Measurements from ENCODE around the gene MRPS12. TPM values are rescaled to one million over a fixed set of nuclear protein-coding genes. Genes with fewer than 3 reads are reported as not detected.

The MRPS12 gene
- total RNA-seq, 4 donors from 2014 or later, result 29.8 to 56.1 (median 35.6) TPM

Other genes starting within 250 kb of the MRPS12 start
- 10 to 100 TPM in 1 of 4 donors, 1 to 10 TPM in 3; 5.8 to 56.8 (median 6.4) TPM for gene CAPN12, start 186.5 kb upstream of the MRPS12 start, total RNA-seq
- gene LGALS7, start 157.4 kb upstream of the MRPS12 start, total RNA-seq, result not detected
- not detected for gene LGALS7B, start 141.7 kb upstream of the MRPS12 start, total RNA-seq
- 1,000 to 10,000 TPM; 1,215 to 4,170 (median 2,579) TPM for gene LGALS4, start 118.0 kb upstream of the MRPS12 start, total RNA-seq
- 100 to 1,000 TPM; 138 to 276 (median 156) TPM for gene ECH1, start 99.2 kb upstream of the MRPS12 start, total RNA-seq
- 100 to 1,000 TPM; 149 to 229 (median 186) TPM for gene HNRNPL, start 81.0 kb upstream of the MRPS12 start, total RNA-seq
- 10 to 100 TPM in 1 of 4 donors, 1 to 10 TPM in 3; 4.6 to 22.3 (median 7.2) TPM for gene RINL, start 52.7 kb upstream of the MRPS12 start, total RNA-seq
- gene SIRT2, start 31.3 kb upstream of the MRPS12 start, total RNA-seq, result 10 to 100 TPM; 40.4 to 90.9 (median 78.6) TPM
- gene NFKBIB, start 31.0 kb upstream of the MRPS12 start, total RNA-seq, result 10 to 100 TPM; 12.4 to 27.7 (median 22.8) TPM
- 1 to 10 TPM in 2 of 4 donors, not detected in 2; 1.4 to 1.5 TPM for gene CCER2, start 18.8 kb upstream of the MRPS12 start, total RNA-seq
- 100 to 1,000 TPM in 1 of 4 donors, 10 to 100 TPM in 3; 18.2 to 134 (median 38.4) TPM for gene SARS2, start 181 bp upstream of the MRPS12 start, total RNA-seq
- 1 to 10 TPM; 1.4 to 5.4 (median 3.9) TPM for gene FBXO17, start 44.8 kb downstream of the MRPS12 start, total RNA-seq
- gene FBXO27, start 101.6 kb downstream of the MRPS12 start, total RNA-seq, result 10 to 100 TPM in 1 of 4 donors, 1 to 10 TPM in 3; 1.2 to 12.4 (median 3.6) TPM
- gene ACP7, start 153.4 kb downstream of the MRPS12 start, total RNA-seq, result not detected
- 10 to 100 TPM; 24.8 to 73.0 (median 45.7) TPM for gene PAK4, start 194.8 kb downstream of the MRPS12 start, total RNA-seq